GM10248 (cell line): ENCODE data around the gene LYZL1.
A peak's percentile ranks its signal among the peaks of the same experiment; 100 is the strongest.
"Not testable (repeated sequence)": the region's sequence is repeated elsewhere in the genome, so short reads cannot be mapped to it uniquely, and the experiment has no call there.

ENCODE experiments used
- CTCF ChIA-PET: fragments of 300-600 bp; sonication (Branson Sonifier 250); formaldehyde crosslinking; extraction: SDS; loops from one replicate; lab custom pipeline; 2021; ENCODE audit warnings: antibody characterized with exemption; lab: Yijun Ruan, JAX
- POLR2A ChIA-PET: fragments of 350-650 bp; sonication (Branson Sonifier 250); formaldehyde crosslinking; extraction: SDS; loops from one replicate; lab custom pipeline; 2020; ENCODE audit warnings: antibody characterized with exemption; lab: Yijun Ruan, JAX
- DNase-seq: peaks from one replicate; pipeline ENCODE4 v3.0.0; 2012; ENCODE audit errors: extremely low spot score
- TF ChIP-seq, protein P1 (sequence below): IDR thresholded peaks from 2 replicates; pipeline ENCODE4 v1.5.1; 2012; ENCODE audit warnings: mild to moderate bottlenecking, low read depth; ENCODE audit errors: extremely low read depth, missing control alignments, control extremely low read depth

Gene LYZL1

DNA sequence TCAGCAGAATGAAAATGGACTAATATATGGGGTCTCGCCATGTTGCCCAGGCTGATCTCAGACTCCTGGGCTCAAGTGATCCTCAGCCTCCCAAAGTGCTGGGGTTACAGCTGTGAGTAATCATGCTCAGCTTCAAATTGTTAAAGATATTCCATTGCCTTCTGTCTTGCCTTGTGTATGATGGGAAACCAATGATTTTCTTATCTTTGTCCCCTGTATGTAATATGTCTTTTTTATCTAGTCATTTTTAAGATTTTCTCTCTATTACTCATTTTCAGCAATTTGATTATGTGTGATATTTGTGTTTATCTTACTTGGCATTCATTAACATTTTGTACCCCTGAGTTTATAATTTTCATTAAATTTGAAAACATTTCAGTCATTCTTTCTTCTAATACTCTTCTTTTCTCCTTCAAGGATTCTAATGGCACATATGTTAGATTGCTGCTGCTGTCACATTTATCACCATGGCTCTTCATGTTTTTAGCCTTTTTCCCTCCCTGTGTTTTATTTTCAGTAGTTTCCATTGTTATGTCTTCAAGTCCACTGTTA, 12.6 kb downstream of the LYZL1 start:
- TF ChIP-seq, protein P1, sequence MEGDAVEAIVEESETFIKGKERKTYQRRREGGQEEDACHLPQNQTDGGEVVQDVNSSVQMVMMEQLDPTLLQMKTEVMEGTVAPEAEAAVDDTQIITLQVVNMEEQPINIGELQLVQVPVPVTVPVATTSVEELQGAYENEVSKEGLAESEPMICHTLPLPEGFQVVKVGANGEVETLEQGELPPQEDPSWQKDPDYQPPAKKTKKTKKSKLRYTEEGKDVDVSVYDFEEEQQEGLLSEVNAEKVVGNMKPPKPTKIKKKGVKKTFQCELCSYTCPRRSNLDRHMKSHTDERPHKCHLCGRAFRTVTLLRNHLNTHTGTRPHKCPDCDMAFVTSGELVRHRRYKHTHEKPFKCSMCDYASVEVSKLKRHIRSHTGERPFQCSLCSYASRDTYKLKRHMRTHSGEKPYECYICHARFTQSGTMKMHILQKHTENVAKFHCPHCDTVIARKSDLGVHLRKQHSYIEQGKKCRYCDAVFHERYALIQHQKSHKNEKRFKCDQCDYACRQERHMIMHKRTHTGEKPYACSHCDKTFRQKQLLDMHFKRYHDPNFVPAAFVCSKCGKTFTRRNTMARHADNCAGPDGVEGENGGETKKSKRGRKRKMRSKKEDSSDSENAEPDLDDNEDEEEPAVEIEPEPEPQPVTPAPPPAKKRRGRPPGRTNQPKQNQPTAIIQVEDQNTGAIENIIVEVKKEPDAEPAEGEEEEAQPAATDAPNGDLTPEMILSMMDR, result no peak
- CTCF ChIA-PET, result interaction anchor here (1.3 to 3.3 kb wide), 3 partner anchors 47 to 638 kb away, joined by 3 to 8 read pairs (median 3); no protein-coding TSS in a partner anchor
- POLR2A ChIA-PET, result no interaction called here
- DNase-seq, result no peak

GRCh38 chr10:29302499-29302898, 13.6 kb downstream of the LYZL1 start:
- CTCF ChIA-PET, result interaction anchor here (0.8 to 3.3 kb wide), 7 partner anchors 13 to 673 kb away, joined by 3 to 8 read pairs (median 3); partner anchors contain the start of gene LYZL1
- DNase-seq, result no peak
- TF ChIP-seq, protein P1, result no peak
- POLR2A ChIA-PET, result no interaction called here

DNA sequence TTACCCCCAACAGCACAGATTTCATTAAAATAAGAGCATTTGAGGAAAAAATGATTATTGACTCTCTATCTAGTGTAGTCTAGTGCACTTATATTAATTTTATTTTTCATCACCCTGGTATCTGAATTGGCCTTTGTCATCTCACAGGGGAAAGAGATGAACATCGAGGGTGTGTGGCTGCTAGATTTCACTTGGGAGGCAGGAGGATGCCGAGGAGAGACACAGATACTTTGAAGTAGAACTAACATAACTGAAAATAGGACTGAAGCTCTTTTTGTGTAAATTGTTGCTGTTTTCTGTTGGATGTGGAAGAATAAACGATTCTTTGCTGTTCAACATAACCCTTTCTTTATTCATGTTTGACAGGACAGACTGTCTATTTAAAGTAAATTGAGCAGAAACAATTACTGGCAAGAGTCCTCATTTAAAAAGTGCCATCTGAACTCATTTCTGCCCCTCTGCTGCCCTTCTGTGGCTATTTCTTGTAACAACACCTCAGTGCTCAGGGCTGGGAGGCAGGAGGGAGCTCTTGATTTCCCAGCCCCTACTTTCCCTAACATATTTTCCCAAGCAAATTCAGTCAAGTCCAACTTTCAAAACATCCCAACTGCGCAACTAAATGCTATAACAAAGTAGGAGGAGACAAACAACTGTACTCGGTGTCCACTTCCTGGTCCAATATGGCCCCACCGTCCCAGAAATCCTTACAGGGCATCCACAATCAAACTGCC, 15.6 kb downstream of the LYZL1 start:
- ChIA-PET CTCF (interaction anchor here (0.7 to 4.0 kb wide), 26 partner anchors 9 to 676 kb away, joined by 3 to 44 read pairs (median 4); no protein-coding TSS in a partner anchor), POLR2A (no interaction called here)
- TF ChIP-seq, protein P1, result peak; percentile 86
- peak; percentile 60 for DNase-seq

DNA sequence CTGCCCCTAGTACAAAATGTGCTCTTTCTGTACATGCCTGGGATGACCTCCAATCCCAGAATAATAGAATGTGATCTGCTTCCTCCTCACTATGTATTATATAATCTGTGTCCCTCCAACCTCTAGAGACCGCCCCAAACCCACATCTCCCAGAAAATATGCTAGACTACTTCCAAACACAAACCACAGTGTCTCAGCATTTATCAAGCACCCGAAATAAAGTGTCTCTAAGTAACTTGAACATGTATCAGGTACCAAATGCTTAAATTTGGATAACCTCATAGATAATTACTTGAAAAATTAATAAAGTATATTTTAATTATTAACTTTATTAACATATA, 16.1 kb downstream of the LYZL1 start:
- DNase-seq, result no peak
- ChIA-PET CTCF (interaction anchor here (0.7 to 4.0 kb wide), 25 partner anchors 9 to 677 kb away, joined by 3 to 44 read pairs (median 4); no protein-coding TSS in a partner anchor), POLR2A (no interaction called here)
- TF ChIP-seq, protein P1, result no peak

GRCh38 chr10:29306688-29307087, 17.8 kb downstream of the LYZL1 start:
- TF ChIP-seq, protein P1, result no peak
- ChIA-PET CTCF (interaction anchor here (1.2 to 4.0 kb wide), 3 partner anchors 644 to 679 kb away, joined by 3 to 44 read pairs (median 14); no protein-coding TSS in a partner anchor), POLR2A (no interaction called here)
- DNase-seq, result no peak

GRCh38 chr10:29308142-29308541, 19.3 kb downstream of the LYZL1 start:
- POLR2A ChIA-PET, CTCF ChIA-PET, DNase-seq: not testable (repeated sequence)

- DNase-seq, result no peak
- TF ChIP-seq, protein P1, result no peak
- CTCF ChIA-PET, result no interaction called here
- POLR2A ChIA-PET, result no interaction called here
Measured at GRCh38 chr10:29309465-29309864, 20.6 kb downstream of the LYZL1 start.

DNA sequence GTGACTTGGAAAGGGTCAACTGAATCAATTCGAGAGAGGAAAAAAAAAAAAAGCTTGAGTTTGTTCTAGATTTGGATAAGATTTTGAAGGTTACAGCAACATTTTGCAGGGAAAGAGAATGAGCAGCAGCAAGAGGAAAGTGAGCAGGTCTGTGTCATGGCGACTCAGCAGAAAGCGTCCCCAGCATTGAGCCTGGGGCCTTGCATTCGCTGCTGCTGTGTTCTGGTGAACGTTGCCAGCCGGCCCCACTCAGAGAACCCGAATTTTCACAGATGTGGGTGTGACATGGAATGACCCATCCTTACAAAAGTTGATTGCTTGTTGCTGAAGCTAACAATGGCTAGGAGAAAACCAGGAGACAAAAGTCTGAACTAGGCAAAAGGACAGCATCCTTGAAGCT, 21.6 kb downstream of the LYZL1 start:
- DNase-seq, POLR2A ChIA-PET: not testable (repeated sequence)
- CTCF ChIA-PET, result interaction anchor here (1.1 kb wide), 1 partner anchor 25 kb away, joined by 3 read pairs; no protein-coding TSS in a partner anchor
